Cerebellar cortex (tissue), 1 donor: ENCODE data around the gene TFCP2.
"Not testable (repeated sequence)": the region's sequence is repeated elsewhere in the genome, so short reads cannot be mapped to it uniquely, and the experiment has no call there.

ENCODE experiments used
- DNase-seq: peaks from one replicate; pipeline ENCODE4 v3.0.0-alpha.2; 2015; ENCODE audit warnings: low spot score

Gene TFCP2, protein sequence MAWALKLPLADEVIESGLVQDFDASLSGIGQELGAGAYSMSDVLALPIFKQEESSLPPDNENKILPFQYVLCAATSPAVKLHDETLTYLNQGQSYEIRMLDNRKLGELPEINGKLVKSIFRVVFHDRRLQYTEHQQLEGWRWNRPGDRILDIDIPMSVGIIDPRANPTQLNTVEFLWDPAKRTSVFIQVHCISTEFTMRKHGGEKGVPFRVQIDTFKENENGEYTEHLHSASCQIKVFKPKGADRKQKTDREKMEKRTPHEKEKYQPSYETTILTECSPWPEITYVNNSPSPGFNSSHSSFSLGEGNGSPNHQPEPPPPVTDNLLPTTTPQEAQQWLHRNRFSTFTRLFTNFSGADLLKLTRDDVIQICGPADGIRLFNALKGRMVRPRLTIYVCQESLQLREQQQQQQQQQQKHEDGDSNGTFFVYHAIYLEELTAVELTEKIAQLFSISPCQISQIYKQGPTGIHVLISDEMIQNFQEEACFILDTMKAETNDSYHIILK

GRCh38 chr12:51172515-51173431 is at the start of gene TFCP2:
Gene TFCP2 (minus strand): TSS chr12:51173135. CDS start chr12:51172422, 713 bp downstream.
- DNase-seq = peak; percentile 98

GRCh38 chr12:51222461-51222860 is 49.5 kb upstream of the TFCP2 start:
- no peak for DNase-seq

GRCh38 chr12:51219857-51220256 is 46.9 kb upstream of the TFCP2 start:
- not testable (repeated sequence) for DNase-seq

GRCh38 chr12:51219322-51219721 is 46.4 kb upstream of the TFCP2 start:
- DNase-seq = no peak

- peak; percentile 33 for DNase-seq
These were observed 45.7 kb upstream of the TFCP2 start for GRCh38 chr12:51218607-51219161.

- peak; percentile 83 for DNase-seq
These were observed 45.2 kb upstream of the TFCP2 start, which contains the start of gene POU6F1 for GRCh38 chr12:51217968-51218606. Gene POU6F1 (minus strand): TSS chr12:51218062. CDS start chr12:51206836, 11,226 bp downstream.

DNA sequence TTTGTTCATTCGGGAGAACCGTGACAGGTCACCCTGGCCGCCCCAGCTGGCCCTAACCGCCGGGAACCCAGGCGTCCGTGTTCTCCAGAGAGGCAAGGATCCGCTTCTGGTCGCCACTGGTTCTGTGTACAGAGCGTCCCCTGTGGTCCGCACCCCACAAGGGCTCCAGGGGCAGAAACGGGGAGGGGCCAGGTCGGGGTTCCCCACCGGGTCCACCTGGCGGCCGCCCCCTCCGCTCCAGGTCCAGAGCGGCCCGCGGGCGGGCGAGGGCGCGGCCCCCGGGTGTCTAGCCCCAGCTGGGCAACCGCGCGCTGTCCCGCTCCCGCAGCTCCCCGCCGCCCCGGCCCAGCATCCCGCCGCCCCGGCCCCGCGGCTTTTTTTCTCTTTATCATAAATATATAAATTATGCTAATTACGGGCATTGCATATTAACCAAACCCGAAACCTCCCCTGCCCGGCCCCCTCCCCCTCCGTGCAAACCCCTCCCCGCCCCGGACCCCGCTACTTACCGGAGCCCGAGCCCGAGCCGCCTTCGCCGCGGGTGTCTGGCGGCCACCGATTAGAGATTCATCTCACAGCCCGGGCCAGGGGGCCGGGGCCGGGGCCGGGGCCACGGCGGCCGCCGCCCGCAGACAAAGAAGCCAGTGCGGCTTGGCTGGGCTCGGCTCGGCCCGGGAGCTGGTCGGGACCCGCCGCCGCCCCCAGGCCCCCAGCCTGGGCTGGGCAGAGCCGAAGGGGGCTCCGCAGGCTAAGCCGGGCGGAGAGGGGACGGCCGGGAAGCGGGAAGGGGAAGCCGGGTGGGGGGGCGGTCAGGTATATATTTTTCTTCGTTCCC is 44.4 kb upstream of the TFCP2 start:
- DNase-seq = peak; percentile 56

GRCh38 chr12:51216642-51217041 is 43.7 kb upstream of the TFCP2 start:
- peak; percentile 34 for DNase-seq

DNA sequence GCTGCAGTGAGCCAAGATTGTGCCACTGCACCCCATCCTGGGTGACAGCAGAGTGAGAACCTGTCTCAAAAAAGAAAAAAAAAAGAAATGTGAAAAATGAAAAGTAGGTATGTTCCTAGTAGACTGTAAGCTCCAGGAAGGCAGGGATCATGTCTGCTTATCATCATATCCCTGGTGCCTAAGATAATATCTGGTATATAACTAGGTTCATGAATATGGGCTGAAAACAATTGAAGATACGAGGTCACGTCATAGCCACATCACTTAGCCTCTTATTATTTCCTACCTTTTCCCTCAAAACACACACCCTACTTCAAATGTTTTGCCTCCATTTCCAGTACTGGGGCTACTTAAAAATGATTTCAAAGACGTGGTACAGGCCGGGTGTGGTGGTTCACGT is 42.0 kb upstream of the TFCP2 start:
- DNase-seq = no peak

DNA sequence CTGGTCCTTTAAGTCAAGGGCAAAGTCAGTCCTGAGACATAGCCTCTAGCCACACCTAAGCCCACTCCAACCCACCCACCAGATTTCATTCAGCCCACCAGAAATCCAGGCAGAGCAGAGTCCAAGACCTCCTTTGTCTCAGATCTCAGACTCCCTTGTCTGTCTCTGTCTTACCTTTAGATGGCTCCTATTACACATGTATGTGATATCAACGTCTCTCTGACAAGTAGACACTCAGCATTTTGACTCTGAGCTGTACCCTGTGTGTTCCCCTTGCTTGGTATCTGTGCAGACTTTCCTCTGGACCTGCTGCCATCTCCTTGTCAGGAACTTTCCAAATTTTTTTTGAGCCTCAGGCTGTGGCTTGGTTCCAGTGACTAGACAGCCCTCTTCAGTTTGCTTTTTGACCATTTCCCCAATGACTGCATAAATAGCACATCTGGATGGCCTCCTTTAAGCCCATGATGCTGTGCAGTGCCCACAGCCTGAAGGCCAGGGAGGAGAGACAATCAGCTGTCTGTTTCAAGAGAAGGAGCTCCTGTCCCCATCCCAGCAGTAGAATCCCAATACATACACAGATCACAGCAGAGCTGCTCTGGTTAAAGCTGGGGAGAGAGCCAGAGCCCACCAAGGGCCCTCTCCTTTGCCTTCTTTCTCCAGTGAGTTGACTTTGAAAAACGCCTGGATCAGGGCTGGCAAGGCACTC is 37.9 kb upstream of the TFCP2 start:
- no peak for DNase-seq

DNA sequence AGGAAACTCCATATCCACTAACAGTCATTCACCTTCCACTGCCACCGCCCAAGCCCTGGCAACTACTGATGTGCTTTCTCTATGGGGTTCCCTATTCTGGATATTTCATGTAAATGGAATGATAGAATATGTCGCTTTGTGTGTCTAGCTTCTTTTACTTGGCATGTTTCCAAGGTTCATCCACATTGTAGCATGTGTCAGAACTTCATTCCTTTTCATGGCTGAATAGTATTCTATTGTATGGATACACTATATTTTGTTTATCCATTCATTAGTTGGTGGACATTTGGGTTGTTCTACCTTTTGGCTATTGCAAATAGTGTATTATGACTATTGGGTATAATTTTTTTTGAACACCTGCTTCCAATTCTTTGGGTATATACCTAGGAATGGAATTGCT is 36.3 kb upstream of the TFCP2 start:
- no peak for DNase-seq

GRCh38 chr12:51208016-51208660 is 35.2 kb upstream of the TFCP2 start:
- no peak for DNase-seq

DNA sequence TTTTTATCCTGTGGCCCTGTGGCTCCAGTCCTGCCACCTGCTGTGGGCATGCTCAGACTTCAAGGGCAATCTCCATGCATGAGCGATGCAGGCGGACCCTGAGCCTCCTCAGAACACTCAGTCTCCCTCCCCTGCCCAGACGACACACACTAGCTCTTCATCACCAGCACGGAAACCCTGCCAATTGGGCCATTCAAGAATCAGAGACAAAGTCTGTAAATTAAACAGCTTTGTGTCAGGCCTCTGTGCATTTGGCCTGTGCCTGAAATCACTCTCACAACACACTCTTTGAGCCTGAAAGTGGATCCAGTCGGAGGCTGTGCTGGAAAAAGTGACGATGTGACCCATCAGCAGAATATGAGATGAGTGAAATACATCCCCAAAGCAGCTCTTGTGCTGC is 32.4 kb upstream of the TFCP2 start:
- no peak for DNase-seq

DNA sequence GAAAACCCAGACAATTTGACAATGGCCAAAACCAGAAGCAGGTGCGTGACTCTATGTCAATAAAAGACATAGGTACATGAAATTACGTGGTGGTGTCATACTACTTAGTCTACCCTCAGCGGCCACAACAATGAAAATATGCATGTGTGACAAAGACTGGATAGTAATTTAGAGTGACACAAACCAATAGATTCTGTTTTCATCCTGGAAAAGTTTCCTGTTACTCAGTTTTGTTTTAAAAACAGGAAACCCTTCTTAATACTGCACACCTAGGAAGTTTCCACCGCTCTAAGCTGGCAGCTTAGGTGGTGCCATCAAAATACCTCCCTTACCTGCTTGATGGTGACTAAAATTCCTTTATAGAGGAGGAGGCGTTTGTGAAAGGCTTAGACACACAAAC is 29.8 kb upstream of the TFCP2 start:
- DNase-seq = no peak

GRCh38 chr12:51200806-51201205 is 27.9 kb upstream of the TFCP2 start:
- no peak for DNase-seq

DNA sequence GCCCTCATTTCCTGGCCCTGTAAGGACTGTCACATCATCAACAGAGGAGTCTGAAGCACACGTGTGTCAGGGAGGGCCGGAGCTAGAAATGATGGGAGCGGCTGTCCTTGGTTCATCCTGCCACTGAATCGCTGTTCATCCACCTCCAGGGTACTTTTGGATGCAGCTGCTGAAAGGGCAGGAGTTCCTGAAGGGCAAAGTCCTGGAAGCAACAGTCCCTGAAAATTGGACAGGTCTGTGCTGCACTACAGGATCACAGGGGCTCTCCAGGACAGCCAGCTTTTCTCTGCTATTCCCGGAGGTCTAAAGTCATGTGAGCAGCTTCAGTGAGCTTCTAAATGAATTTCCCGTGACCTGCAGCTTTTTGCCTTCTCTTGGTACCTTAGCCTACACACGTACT is 27.2 kb upstream of the TFCP2 start:
- no peak for DNase-seq

GRCh38 chr12:51199366-51199945 is 26.5 kb upstream of the TFCP2 start:
- DNase-seq = no peak

DNA sequence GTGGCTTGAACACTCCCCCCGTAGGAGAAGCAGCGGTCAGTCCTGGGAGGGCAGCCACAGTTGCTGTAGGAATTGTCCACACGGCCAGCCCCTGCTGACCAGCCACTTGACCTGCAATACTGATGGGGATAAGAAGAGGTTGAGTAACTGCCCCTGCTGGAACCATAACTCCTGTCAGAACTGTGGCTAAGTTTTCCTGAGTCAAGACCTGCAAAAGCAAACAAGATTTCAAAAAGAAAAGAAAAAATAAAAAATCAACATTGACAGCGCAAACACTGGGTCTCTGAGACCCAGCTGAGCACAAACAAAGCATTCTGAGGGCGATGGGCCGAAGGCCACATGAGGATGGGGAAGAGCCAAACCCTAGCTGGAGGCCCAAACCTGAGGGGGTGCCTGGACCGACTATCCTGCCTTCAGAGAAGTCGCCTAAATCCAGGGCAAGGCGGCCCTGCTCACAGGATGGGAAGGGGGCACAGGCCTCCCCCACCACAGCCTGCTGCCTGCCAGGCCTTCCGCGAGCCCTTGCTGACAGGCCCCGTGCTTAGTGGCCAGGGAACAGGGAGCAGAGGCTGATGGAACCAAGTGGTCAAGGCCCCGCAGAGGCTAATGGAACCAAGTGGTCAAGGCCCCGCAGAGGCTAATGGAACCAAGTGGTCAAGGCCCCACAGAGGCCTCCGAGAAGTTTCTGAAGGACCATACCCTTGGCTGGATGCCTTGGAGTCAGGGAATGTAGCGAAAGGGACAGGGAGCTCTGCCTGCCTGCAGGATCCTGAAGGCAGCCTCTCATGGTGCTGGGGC is 25.8 kb upstream of the TFCP2 start:
- DNase-seq = no peak
